CD1c-positive myeloid dendritic cell (primary cell): ENCODE results near the gene PRDM8.

Source experiments
- DNase-seq: peaks from one replicate; pipeline ENCODE4 v3.0.0-alpha.2; 2016; ENCODE audit errors: extremely low spot score

The PRDM8 gene

GRCh38 chr4:80199947-80200346, 2.6 kb downstream of the PRDM8 start:
- DNase-seq, result no peak

GRCh38 chr4:80201252-80202151, 4.2 kb downstream of the PRDM8 start:
- DNase-seq, result peak; percentile 78

- DNase-seq, result peak; percentile 86
These were observed 4.9 kb downstream of the PRDM8 start for GRCh38 chr4:80202190-80202711.

GRCh38 chr4:80202741-80203553, 5.6 kb downstream of the PRDM8 start:
- DNase-seq, result peak; percentile 47

- no peak for DNase-seq
These were observed 7.2 kb downstream of the PRDM8 start for GRCh38 chr4:80204433-80205011.

GRCh38 chr4:80206111-80206510, 8.8 kb downstream of the PRDM8 start:
- DNase-seq, result no peak

GRCh38 chr4:80206521-80207171, 9.3 kb downstream of the PRDM8 start:
- no peak for DNase-seq

GRCh38 chr4:80207172-80207583, 9.9 kb downstream of the PRDM8 start:
- DNase-seq, result no peak

GRCh38 chr4:80207664-80208063, 10.4 kb downstream of the PRDM8 start:
- DNase-seq, result no peak

- DNase-seq, result no peak
These were observed 11.5 kb downstream of the PRDM8 start for GRCh38 chr4:80208610-80209339.

GRCh38 chr4:80209340-80209701, 12.0 kb downstream of the PRDM8 start:
- no peak for DNase-seq

GRCh38 chr4:80210549-80210948, 13.2 kb downstream of the PRDM8 start:
- no peak for DNase-seq

GRCh38 chr4:80213117-80213815, 16.0 kb downstream of the PRDM8 start:
- no peak for DNase-seq

- DNase-seq, result peak; percentile 61
These were observed 18.2 kb downstream of the PRDM8 start for GRCh38 chr4:80215449-80216052.

- DNase-seq, result peak; percentile 36
These were observed 18.9 kb downstream of the PRDM8 start for GRCh38 chr4:80216100-80216761.

GRCh38 chr4:80219301-80220025, 22.2 kb downstream of the PRDM8 start:
- no peak for DNase-seq

- DNase-seq, result no peak
These were observed 23.4 kb downstream of the PRDM8 start for GRCh38 chr4:80220711-80221110.

- no peak for DNase-seq
These were observed 23.9 kb downstream of the PRDM8 start for GRCh38 chr4:80221161-80221560.

- no peak for DNase-seq
These were observed 28.3 kb downstream of the PRDM8 start for GRCh38 chr4:80225595-80225994.
